Fibroblast of gingiva (primary cell): ENCODE measurements around the gene SLC6A17.
A peak's percentile ranks its signal among the peaks of the same experiment; 100 is the strongest.

ENCODE experiments used
- DNase-seq: peaks from one replicate; pipeline ENCODE4 v3.0.0-alpha.2; 2011; ENCODE audit warnings: low read depth

Gene SLC6A17

GRCh38 chr1:110223127-110223526, 72.8 kb downstream of the SLC6A17 start:
- no peak for DNase-seq

DNA sequence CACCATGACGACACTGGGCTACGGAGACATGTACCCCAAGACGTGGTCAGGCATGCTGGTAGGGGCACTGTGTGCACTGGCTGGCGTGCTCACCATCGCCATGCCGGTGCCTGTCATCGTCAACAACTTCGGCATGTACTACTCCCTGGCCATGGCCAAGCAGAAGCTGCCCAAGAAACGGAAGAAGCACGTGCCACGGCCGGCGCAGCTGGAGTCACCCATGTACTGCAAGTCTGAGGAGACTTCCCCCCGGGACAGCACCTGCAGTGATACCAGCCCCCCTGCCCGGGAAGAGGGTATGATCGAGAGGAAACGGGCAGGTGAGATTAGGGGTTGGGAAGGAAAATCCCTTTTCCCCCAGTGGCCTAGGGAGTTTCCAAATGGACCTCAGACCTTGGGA, 73.3 kb downstream of the SLC6A17 start:
- no peak for DNase-seq

DNA sequence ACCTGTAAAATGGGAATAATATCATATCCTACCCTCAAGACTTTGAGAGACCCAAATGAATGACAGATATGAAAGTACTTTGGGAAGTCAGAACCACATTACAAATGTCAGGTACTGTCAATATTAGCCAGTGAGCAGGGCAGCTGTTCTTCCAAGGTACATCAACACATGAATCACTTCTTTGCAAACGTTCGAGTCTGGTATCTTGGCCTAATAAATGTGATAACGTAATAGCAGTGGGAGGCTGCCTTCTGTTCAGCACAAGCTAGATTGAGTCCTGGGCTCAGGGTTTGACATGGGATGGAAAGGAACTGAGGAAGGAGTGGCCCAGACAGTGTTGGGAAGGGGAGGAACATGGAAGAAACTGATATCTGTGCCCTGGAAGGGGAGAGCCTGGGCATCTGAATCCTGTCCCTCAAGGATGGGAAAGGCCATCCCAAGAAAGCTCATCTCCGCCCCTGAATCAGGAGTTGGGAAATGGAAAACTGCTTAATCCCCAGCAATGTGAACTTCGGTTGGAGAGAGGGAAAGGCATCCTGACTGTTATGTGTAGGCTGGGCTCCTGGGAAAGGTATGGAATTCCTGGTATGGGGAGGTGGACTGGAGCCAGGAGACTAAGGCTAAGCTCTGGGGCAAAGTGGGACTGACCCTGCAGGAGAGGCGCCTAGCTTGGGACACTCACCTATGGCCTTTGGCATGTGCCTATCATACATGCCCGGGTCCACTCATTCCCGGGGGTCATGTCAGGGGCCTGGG, 74.1 kb downstream of the SLC6A17 start:
- DNase-seq: no peak

DNA sequence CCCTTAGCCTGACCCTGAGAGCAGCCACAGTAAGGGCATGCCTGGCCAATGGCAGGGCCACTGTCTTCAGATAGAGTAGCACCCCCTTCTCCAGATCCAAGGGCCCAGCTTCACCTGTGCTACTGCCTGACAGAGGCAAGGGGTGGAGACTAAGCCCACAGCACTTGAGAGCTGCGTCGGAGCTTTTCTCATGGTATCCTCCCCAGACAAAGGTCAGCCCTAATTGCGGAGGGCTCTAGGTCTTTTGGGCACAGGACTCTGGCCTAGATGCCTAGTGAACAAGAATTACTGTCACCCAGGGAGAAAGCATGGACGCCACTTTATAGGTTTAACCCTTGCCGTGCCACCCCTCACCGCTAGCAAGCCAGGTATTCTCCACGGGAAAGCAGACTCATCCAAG, 74.9 kb downstream of the SLC6A17 start:
- no peak for DNase-seq

DNA sequence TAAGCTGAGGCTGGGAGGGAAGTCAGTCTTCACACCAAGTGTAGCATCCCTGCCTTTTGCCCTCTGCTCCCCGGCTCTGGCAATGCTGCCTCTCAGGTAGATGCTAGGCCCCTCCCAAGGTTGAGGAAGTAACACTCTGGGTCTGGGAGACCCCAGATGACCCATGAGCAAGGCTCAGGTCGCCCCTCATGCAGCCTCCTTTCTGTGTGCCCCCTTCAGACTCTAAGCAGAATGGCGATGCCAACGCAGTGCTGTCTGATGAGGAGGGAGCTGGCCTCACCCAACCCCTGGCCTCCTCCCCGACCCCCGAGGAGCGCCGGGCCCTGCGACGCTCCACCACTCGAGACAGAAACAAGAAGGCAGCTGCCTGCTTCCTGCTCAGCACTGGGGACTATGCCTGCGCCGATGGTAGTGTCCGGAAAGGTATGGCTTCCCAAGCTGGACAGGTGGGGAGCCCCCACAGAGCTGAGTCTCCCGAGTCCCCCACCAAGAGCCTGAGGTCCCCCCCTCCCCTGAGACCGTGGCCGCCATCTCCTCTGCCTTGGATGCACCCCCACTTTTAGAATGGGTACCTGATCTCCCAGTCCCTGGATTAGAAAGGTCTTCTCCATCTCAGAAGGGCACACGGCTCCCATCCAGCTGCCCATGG, 75.6 kb downstream of the SLC6A17 start:
- DNase-seq: no peak

- no peak for DNase-seq
Measured at GRCh38 chr1:110227774-110228173, 77.5 kb downstream of the SLC6A17 start.

- no peak for DNase-seq
Measured at GRCh38 chr1:110228381-110228780, 78.1 kb downstream of the SLC6A17 start.

DNA sequence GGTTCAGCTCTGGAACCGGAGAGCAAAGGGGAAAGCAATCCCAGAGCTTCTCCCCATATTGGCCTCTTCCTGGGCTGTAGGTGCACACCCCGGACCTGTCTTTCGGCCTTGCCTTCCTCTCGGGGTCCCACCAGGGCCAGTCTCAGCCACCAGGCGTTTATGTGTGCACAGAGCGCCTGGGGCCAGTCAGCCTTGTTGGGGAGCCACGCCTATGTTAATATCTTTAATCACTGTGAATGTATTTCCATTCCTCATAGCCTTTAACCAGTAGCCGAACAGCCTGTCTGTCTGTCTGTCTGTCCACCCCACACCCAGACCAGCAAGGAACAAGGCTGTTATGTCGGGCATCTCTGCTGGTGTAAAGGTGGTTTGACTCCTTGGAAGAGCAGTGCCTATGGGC, 78.6 kb downstream of the SLC6A17 start:
- DNase-seq: no peak

GRCh38 chr1:110229348-110230001, 79.2 kb downstream of the SLC6A17 start:
- no peak for DNase-seq

- no peak for DNase-seq
Measured at GRCh38 chr1:110230381-110231199, 80.3 kb downstream of the SLC6A17 start.

- DNase-seq: no peak
Measured at GRCh38 chr1:110233861-110234260, 83.6 kb downstream of the SLC6A17 start.

- no peak for DNase-seq
Measured at GRCh38 chr1:110234691-110235090, 84.4 kb downstream of the SLC6A17 start.

DNA sequence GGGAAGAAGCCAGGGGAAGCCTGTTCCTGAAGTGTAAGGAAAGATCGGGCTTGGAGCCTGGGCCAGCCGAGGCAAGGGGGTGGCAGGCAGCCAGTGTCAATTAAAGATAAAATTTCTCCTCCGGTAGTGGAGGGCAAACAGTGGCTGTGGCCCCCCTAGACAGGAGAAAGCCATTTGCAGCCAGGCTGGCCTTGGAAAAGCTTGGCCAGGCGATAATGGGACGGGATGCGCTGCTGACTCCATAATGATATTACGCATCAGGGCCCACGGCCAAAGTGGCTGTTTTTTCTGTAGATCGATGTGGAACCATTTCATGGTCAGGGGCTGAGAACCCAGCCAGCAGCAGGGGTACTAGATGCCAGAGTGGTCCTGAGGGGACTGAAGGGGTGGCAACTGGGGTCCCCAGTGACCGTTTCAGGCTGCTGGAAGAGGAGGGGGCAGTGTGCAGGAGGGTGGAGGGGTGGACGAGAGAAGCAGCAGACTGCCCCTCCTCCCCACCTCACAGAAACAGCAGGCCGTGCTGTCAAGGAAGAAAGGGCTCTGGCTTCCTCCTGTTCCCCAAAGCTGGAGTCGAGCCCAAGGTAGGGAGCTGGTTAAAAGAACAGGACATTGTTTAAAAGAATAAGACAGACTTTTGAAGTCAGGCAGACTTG, 85.0 kb downstream of the SLC6A17 start:
- DNase-seq: no peak

GRCh38 chr1:110235834-110236682, 85.8 kb downstream of the SLC6A17 start:
- DNase-seq: peak; percentile 21

- no peak for DNase-seq
Measured at GRCh38 chr1:110237386-110238152, 87.3 kb downstream of the SLC6A17 start.

- peak; percentile 8 for DNase-seq
Measured at GRCh38 chr1:110239441-110240430, 89.4 kb downstream of the SLC6A17 start.

GRCh38 chr1:110240476-110241210, 90.3 kb downstream of the SLC6A17 start:
- no peak for DNase-seq

- DNase-seq: no peak
Measured at GRCh38 chr1:110241516-110241915, 91.2 kb downstream of the SLC6A17 start.
